Transverse colon (tissue), 4 donors: ENCODE data around the gene RFX1. TPM values are rescaled to one million over a fixed set of nuclear protein-coding genes. Genes with fewer than 3 reads are reported as not detected.

ENCODE experiments used
- DNase-seq: peaks from one replicate; pipeline ENCODE4 v3.0.0-alpha.2; 2019
- H3K27ac ChIP-seq, 4 donors: fragments of 200-600 bp; sonication (generic); 2 replicates each; pipeline ENCODE4 v1.5.1; 2016 to 2018; ENCODE audit warnings: inconsistent platforms in 4 of 4
- H3K27me3 ChIP-seq: fragments of 200-600 bp; sonication (generic); 2 replicates; pipeline ENCODE4 v1.5.1; 2017; ENCODE audit warnings: inconsistent platforms
- H3K36me3 ChIP-seq, 4 donors: fragments of 200-600 bp; sonication (generic); 2 replicates each; pipeline ENCODE4 v1.5.1; 2017 to 2019; ENCODE audit warnings: inconsistent platforms in 4 of 4
- H3K4me1 ChIP-seq, 4 donors: fragments of 200-600 bp; sonication (generic); 2 replicates each; pipeline ENCODE4 v1.5.1; 2017 to 2020; ENCODE audit warnings: inconsistent platforms in 4 of 4
- H3K4me3 ChIP-seq, 4 donors: fragments of 200-600 bp; sonication (generic); 1 replicate in 1 of 4; 2 replicates in 3 of 4; pipeline versions ENCODE4 v1.5.1 to v1.6.1; 2017 to 2019; ENCODE audit warnings: inconsistent platforms in 4 of 4
- H3K9me3 ChIP-seq, 2 donors: fragments of 200-600 bp; sonication (generic); 2 replicates each; pipeline ENCODE4 v1.5.1; 2017 to 2019; ENCODE audit warnings: inconsistent platforms in 2 of 2
- EP300 ChIP-seq: sonication (generic); formaldehyde crosslinking; IDR thresholded peaks from one replicate; pipeline ENCODE4 v1.6.1; 2017; ENCODE audit warnings: antibody characterized with exemption, low read depth
- POLR2A ChIP-seq: fragments of 450-650 bp; IDR thresholded peaks from one replicate; pipeline ENCODE4 v1.6.1; 2016; ENCODE audit warnings: antibody characterized with exemption, mild to moderate bottlenecking, moderate library complexity
- POLR2AphosphoS5 ChIP-seq, 3 donors: sonication (generic); formaldehyde crosslinking; IDR thresholded peaks; one replicate each; pipeline ENCODE4 v1.6.1; 2016; ENCODE audit warnings: antibody characterized with exemption in 3 of 3
- WGBS, 2 donors: methylation state at CpG; one replicate each; pipeline ENCODE4 v1.1.5; 2018; ENCODE audit warnings: low coverage in 1 of 2; 5-methylcytosine and 5-hydroxymethylcytosine counted together
- in situ Hi-C, 4 donors: fragments of 200-750 bp; cut with MboI; loops; one replicate each; pipeline versions ENCODE4 v1.15.0 to v1.15.1; 2017; ENCODE audit warnings: low sequenced_read_pairs in 3 of 4, low pct_ligation_motif_present in 1 of 4, low pct_unique_long_range_greater_than_20kb in 1 of 4
- intact Hi-C: fragments of 100-400 bp; cut with DNase I; formaldehyde crosslinking; loops from one replicate; pipeline ENCODE4 v1.15.1; 2023; ENCODE audit warnings: low total_unique reads
- total RNA-seq, 4 donors: library from RNA; depleted of rRNA; stranded (reverse); fragments of >200 nt; gene quantifications; one replicate each; pipeline ENCODE4 v1.1.0, GENCODE V29; 2016
- TF ChIP-seq, protein P1 (sequence below), 5 experiments: fragments of 200-600 bp in 3 of 5; fragments of 450-650 bp in 2 of 5; sonication (generic) in 3 of 5; IDR thresholded peaks; 1 replicate in 2 of 5; 2 replicates in 3 of 5; pipeline ENCODE4 v1.5.1; 2016 to 2017; ENCODE audit warnings: antibody characterized with exemption in 5 of 5, inconsistent platforms in 3 of 5, mild to moderate bottlenecking in 2 of 5, moderate library complexity in 1 of 5

The RFX1 gene
- total RNA-seq, 4 donors from 2014 or later, result 3.7 to 9.0 (median 8.1) TPM

DNA sequence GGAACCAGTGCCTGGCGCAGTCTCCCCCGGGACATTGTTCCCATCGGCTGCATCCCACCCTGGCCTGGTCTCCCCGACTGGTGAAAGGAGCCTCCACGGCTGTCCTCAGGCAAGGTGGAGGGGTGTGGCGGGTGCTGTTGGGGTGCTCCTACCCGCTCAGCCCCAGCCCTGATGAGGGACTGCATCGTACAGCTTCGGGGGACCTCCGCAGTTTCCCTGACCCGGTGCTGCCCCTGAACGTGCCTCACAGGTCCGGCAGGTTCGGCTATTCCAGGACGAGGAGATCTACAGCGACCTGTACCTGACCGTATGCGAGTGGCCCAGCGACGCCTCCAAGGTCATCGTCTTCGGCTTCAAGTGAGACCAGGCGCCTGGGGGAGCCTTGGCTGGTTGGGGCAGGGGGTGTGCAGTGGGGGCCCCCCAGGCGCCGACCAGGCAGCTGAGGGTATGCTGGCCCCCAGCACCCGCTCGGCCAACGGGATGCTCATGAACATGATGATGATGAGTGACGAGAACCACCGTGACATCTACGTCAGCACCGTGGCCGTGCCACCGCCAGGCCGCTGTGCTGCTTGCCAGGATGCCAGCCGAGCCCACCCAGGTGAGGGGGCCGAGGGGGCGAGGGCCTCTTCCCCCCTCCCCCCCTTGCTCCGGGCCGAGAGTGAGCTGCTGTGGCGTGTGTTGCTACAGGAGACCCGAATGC, 50.3 kb downstream of the RFX1 start:
- no peak for DNase-seq
- Histone ChIP-seq H3K27ac (no peak overlapping the region), H3K27me3 (no peaks in the 10 kb centered on the region), H3K4me1 (peaks cover 3 to 16% (median 13%) of the 10 kb centered on the region in 4 donors), H3K4me3 (no peak overlapping the region), H3K36me3 (peaks cover 0 to 29% (median 10%) of the 10 kb centered on the region in 4 donors), H3K9me3 (no peaks in the 10 kb centered on the region)
- TF ChIP-seq POLR2AphosphoS5 (IDR thresholded peaks at IDR 0.05) (no peak), EP300 (no peak), POLR2A (no peak)
- TF ChIP-seq, protein P1, sequence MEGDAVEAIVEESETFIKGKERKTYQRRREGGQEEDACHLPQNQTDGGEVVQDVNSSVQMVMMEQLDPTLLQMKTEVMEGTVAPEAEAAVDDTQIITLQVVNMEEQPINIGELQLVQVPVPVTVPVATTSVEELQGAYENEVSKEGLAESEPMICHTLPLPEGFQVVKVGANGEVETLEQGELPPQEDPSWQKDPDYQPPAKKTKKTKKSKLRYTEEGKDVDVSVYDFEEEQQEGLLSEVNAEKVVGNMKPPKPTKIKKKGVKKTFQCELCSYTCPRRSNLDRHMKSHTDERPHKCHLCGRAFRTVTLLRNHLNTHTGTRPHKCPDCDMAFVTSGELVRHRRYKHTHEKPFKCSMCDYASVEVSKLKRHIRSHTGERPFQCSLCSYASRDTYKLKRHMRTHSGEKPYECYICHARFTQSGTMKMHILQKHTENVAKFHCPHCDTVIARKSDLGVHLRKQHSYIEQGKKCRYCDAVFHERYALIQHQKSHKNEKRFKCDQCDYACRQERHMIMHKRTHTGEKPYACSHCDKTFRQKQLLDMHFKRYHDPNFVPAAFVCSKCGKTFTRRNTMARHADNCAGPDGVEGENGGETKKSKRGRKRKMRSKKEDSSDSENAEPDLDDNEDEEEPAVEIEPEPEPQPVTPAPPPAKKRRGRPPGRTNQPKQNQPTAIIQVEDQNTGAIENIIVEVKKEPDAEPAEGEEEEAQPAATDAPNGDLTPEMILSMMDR (IDR thresholded peaks at IDR 0.05), result no peak
- in situ Hi-C loops (no loop called here), intact Hi-C loops (no loop called here)
- 93% methylated on average over 34 of the region's 42 CpGs; no CpG with 5 or more reads in 1 of the 2 donors for WGBS, 2 donors

DNA sequence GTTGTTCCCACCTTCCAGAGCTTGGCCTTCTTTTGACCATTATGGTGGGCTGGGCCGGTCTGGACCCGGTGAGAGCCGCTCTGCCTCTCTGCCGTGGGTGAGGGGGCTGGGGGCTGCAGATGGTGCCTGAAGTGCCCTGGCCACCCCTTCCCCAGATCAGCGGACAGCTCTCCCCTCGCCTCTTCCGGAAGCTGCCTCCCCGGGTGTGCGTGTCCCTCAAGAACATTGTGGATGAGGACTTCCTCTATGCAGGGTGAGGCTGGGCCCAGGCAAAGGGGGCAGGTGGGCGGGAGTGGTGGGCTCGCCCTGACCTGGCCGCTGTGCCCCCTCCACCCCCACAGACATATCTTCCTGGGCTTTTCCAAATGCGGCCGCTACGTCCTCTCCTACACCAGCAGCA, 51.9 kb downstream of the RFX1 start:
- Histone ChIP-seq H3K27me3 (no peaks in the 10 kb centered on the region), H3K27ac (no peak overlapping the region), H3K4me3 (no peak overlapping the region), H3K9me3 (no peaks in the 10 kb centered on the region), H3K36me3 (peaks cover 0 to 26% (median 10%) of the 10 kb centered on the region in 4 donors), H3K4me1 (peaks cover 3 to 16% (median 13%) of the 10 kb centered on the region in 4 donors)
- WGBS, 2 donors, result 95% methylated on average over 9 of the region's 15 CpGs; no CpG with 5 or more reads in 1 of the 2 donors
- no peak for DNase-seq
- in situ Hi-C loops, result no loop called here
- TF ChIP-seq EP300, result no peak
- no peak for TF ChIP-seq POLR2A
- TF ChIP-seq, protein P1 (IDR thresholded peaks at IDR 0.05), result no peak
- no peak for TF ChIP-seq POLR2AphosphoS5 (IDR thresholded peaks at IDR 0.05)
- intact Hi-C loops, result no loop called here

DNA sequence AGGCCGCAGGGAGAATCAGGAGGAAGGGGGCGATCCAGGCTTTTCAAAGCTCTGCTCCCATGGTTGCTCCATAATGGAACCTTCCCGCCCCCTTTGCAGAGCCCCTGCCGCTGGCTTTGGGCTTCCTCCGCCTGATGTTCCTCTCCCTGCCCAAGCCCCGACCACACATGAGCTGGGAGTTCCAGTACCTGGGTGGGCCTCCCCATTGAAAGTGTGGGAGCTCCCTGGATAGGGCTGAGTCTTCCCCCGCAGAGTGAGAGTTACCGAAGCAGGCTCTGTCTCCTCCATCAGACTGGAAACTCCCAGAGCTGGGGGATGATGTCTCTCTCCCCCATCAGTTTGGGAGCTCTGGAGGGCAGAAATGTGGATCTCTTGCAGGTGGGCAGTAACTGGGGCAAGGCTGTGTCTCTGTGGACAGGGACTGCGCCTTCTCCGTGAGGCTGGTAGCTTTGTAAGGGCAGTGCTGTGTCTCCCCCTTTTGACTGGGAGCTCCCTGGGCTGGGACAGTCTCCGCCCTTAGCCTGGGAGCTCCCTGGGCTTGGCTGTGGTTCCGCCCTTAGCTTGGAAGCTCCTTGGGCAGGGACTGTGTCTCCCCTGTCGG, 53.1 kb downstream of the RFX1 start:
- Histone ChIP-seq H3K4me1 (peaks cover 3 to 16% (median 13%) of the 10 kb centered on the region in 4 donors), H3K36me3 (peaks cover 0 to 26% (median 10%) of the 10 kb centered on the region in 4 donors), H3K4me3 (peak overlapping the region; percentile 67 to 100 (median 84)), H3K9me3 (no peaks in the 10 kb centered on the region), H3K27me3 (no peaks in the 10 kb centered on the region), H3K27ac (peak overlapping the region; percentile 84 to 91 (median 88))
- 4% methylated on average over 13 of the region's 13 CpGs; no CpG with 5 or more reads in 1 of the 2 donors for WGBS, 2 donors
- intact Hi-C loops, result no loop called here
- TF ChIP-seq POLR2A (peak; percentile 72), POLR2AphosphoS5 (IDR thresholded peaks at IDR 0.05) (peak in 2 of 3 donors; percentile 63 to 71), EP300 (no peak)
- TF ChIP-seq, protein P1 (IDR thresholded peaks at IDR 0.05), result peak in 2 of 5 experiments; percentile 5 to 29
- peak; percentile 76 for DNase-seq
- in situ Hi-C loops, result no loop called here

DNA sequence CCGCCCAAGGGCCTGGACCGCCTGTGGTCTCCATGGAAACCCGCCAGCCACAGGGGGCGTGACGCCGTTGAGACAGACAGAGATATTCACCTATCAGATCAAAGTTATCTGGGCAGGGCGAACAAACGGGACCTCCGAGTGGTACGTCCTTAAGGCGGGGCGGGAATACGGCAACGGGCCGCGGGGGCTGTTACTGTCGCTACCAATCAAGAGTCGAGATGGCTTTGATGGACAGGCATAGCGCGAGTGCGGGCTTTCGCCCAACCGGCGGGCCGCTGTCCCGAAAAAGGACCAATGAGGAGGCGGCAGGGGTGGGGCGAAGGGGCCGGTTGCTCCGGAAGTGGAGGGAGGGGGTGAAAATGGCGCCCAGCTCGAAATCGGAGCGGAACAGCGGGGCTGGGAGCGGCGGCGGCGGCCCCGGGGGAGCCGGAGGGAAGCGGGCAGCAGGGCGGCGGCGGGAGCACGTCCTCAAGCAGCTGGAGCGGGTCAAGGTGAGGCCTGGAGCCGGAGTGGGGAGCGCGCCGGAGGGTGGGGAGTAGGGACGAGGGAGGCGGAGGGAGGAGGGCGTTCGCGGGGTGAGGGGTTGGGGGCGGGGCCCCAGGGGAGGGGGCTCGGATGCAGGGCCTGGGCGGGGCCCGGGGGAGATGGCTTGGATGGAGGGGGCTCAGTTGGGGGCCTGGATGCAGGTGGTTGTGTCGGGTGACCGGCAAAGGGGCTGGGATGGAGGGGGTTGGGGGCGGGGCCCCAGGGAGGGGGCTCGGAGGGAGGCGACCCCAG, 53.8 kb downstream of the RFX1 start, which contains the start of gene DCAF15:
DCAF15 (plus strand) TSS at position 356 of the 777 bp plus-strand sequence; CDS start at position 360, 4 bp downstream.
- TF ChIP-seq POLR2AphosphoS5 (IDR thresholded peaks at IDR 0.05) (peak; percentile 29 to 78 (median 77)), EP300 (no peak), POLR2A (peak; percentile 72)
- TF ChIP-seq, protein P1 (IDR thresholded peaks at IDR 0.05), result no peak
- Histone ChIP-seq H3K27ac (peak within 1 kb of the TSS; percentile 84 to 91 (median 88)), H3K9me3 (no peaks in the 10 kb centered on the region), H3K4me3 (peak within 1 kb of the TSS; percentile 67 to 100 (median 84)), H3K27me3 (no peaks in the 10 kb centered on the region), H3K36me3 (peaks cover 0 to 21% (median 10%) of the 10 kb centered on the region in 4 donors), H3K4me1 (peaks cover 3 to 16% (median 13%) of the 10 kb centered on the region in 4 donors)
- peak; percentile 99 for DNase-seq
- 0% methylated on average over 24 to 56 of the region's 65 CpGs for WGBS, 2 donors
- intact Hi-C loops (no loop called here), in situ Hi-C loops (no loop called here)
